Stimulated activated effector memory CD8-positive, alpha-beta T cell treated with anti-CD3 and anti-CD28 coated beads, Interleukin-12 subunit alpha, Interleukin-12 subunit beta, amount 100 ng/mL, for 72 hours (primary cell): ENCODE results near the gene TRMT2A.
A peak's percentile ranks its signal among the peaks of the same experiment; 100 is the strongest.
"Not testable (repeated sequence)": the region's sequence is repeated elsewhere in the genome, so short reads cannot be mapped to it uniquely, and the experiment has no call there.

Experiments used
- ATAC-seq: fragments of 150-1000 bp; cut with Tn5 transposase; 2 replicates; pipeline ENCODE4 v1.10.0; 2021
- DNase-seq, 2 donors: peaks; one replicate each; pipeline ENCODE4 v3.0.0; 2021 to 2022; ENCODE audit warnings: low spot score in 2 of 2
- H3K27ac Mint-ChIP-seq: one replicate; pipeline ENCODE4 v1.8.0; 2022; ENCODE audit warnings: mild to moderate bottlenecking, mixed read lengths
- H3K36me3 Mint-ChIP-seq: one replicate; pipeline ENCODE4 v1.8.0; 2022; ENCODE audit warnings: mild to moderate bottlenecking, mixed read lengths
- H3K4me1 Mint-ChIP-seq: one replicate; pipeline ENCODE4 v1.8.0; 2022; ENCODE audit warnings: mixed read lengths
- H3K4me3 Mint-ChIP-seq: one replicate; pipeline ENCODE4 v1.8.0; 2022; ENCODE audit warnings: mild to moderate bottlenecking, mixed read lengths
- H3K9me3 Mint-ChIP-seq: one replicate; pipeline ENCODE4 v1.8.0; 2022; ENCODE audit warnings: mixed read lengths

The TRMT2A gene

GRCh38 chr22:20116951-20117632 is at the start of gene TRMT2A:
TRMT2A (minus strand) TSS chr22:20117226; CDS start chr22:20116906, 320 bp downstream.
- DNase-seq (peak; percentile 95 to 98), ATAC-seq (peak; percentile 87)
- H3K27ac Mint-ChIP-seq = peak within 1 kb of the TSS; percentile 97
- peaks cover 100% of the 10 kb centered on the region for H3K36me3 Mint-ChIP-seq
- H3K4me1 Mint-ChIP-seq = peaks cover 62% of the 10 kb centered on the region
- no peaks in the 10 kb centered on the region for H3K9me3 Mint-ChIP-seq
- H3K4me3 Mint-ChIP-seq = peak within 1 kb of the TSS; percentile 87

- no peak overlapping the region for H3K4me3 Mint-ChIP-seq
- peaks cover 6% of the 10 kb centered on the region for H3K4me1 Mint-ChIP-seq
- H3K9me3 Mint-ChIP-seq = peaks cover 3% of the 10 kb centered on the region
- no peak for ATAC-seq
- H3K27ac Mint-ChIP-seq = no peak overlapping the region
- no peak for DNase-seq
- H3K36me3 Mint-ChIP-seq = peaks cover 12% of the 10 kb centered on the region
Observed at GRCh38 chr22:20166703-20167102, 49.7 kb upstream of the TRMT2A start.

- Mint-ChIP-seq H3K36me3 (peaks cover 13% of the 10 kb centered on the region), H3K9me3 (peaks cover 3% of the 10 kb centered on the region), H3K27ac (no peak overlapping the region), H3K4me1 (peaks cover 6% of the 10 kb centered on the region), H3K4me3 (no peak overlapping the region)
- DNase-seq (no peak), ATAC-seq (no peak)
Observed at GRCh38 chr22:20165913-20166312, 48.9 kb upstream of the TRMT2A start.

- DNase-seq = no peak
- Mint-ChIP-seq H3K4me3 (no peak overlapping the region), H3K4me1 (peaks cover 6% of the 10 kb centered on the region), H3K9me3 (peaks cover 3% of the 10 kb centered on the region), H3K36me3 (peaks cover 13% of the 10 kb centered on the region), H3K27ac (no peak overlapping the region)
- ATAC-seq = no peak
Observed at GRCh38 chr22:20165421-20165820, 48.4 kb upstream of the TRMT2A start.

- Mint-ChIP-seq H3K4me1 (peaks cover 6% of the 10 kb centered on the region), H3K36me3 (peaks cover 13% of the 10 kb centered on the region), H3K9me3 (peaks cover 3% of the 10 kb centered on the region), H3K4me3 (no peak overlapping the region), H3K27ac (no peak overlapping the region)
- ATAC-seq (peak; percentile 8), DNase-seq (no peak)
Observed at GRCh38 chr22:20164863-20165262, 47.8 kb upstream of the TRMT2A start.

GRCh38 chr22:20160041-20160440 is 43.0 kb upstream of the TRMT2A start:
- DNase-seq (no peak), ATAC-seq (no peak)
- H3K4me3 Mint-ChIP-seq = no peak overlapping the region
- H3K4me1 Mint-ChIP-seq = peaks cover 11% of the 10 kb centered on the region
- peaks cover 3% of the 10 kb centered on the region for H3K9me3 Mint-ChIP-seq
- no peak overlapping the region for H3K27ac Mint-ChIP-seq
- peaks cover 13% of the 10 kb centered on the region for H3K36me3 Mint-ChIP-seq

- Mint-ChIP-seq H3K4me1 (peaks cover 11% of the 10 kb centered on the region), H3K36me3 (peaks cover 12% of the 10 kb centered on the region)
- H3K9me3 Mint-ChIP-seq, H3K27ac Mint-ChIP-seq, H3K4me3 Mint-ChIP-seq, ATAC-seq, DNase-seq: not testable (repeated sequence)
Observed at GRCh38 chr22:20159531-20159930, 42.5 kb upstream of the TRMT2A start.

- H3K4me1 Mint-ChIP-seq = peaks cover 6% of the 10 kb centered on the region
- H3K36me3 Mint-ChIP-seq = peaks cover 8% of the 10 kb centered on the region
- DNase-seq (no peak), ATAC-seq (no peak)
- H3K27ac Mint-ChIP-seq = no peak overlapping the region
- H3K4me3 Mint-ChIP-seq = no peak overlapping the region
- H3K9me3 Mint-ChIP-seq = no peaks in the 10 kb centered on the region
Observed at GRCh38 chr22:20159076-20159475, 42.0 kb upstream of the TRMT2A start.

GRCh38 chr22:20158391-20159036 is 41.5 kb upstream of the TRMT2A start:
- ATAC-seq (no peak), DNase-seq (no peak)
- Mint-ChIP-seq H3K36me3 (peaks cover 6% of the 10 kb centered on the region), H3K27ac (no peak overlapping the region), H3K4me1 (peaks cover 5% of the 10 kb centered on the region), H3K9me3 (no peaks in the 10 kb centered on the region), H3K4me3 (no peak overlapping the region)

GRCh38 chr22:20157430-20158183 is 40.6 kb upstream of the TRMT2A start:
- no peak overlapping the region for H3K4me3 Mint-ChIP-seq
- no peaks in the 10 kb centered on the region for H3K9me3 Mint-ChIP-seq
- H3K27ac Mint-ChIP-seq = no peak overlapping the region
- ATAC-seq (no peak), DNase-seq (no peak)
- peaks cover 6% of the 10 kb centered on the region for H3K36me3 Mint-ChIP-seq
- H3K4me1 Mint-ChIP-seq = peaks cover 5% of the 10 kb centered on the region

- Mint-ChIP-seq H3K36me3 (peaks cover 3% of the 10 kb centered on the region), H3K27ac (no peak overlapping the region), H3K4me1 (peaks cover 5% of the 10 kb centered on the region), H3K4me3 (no peak overlapping the region), H3K9me3 (no peaks in the 10 kb centered on the region)
- DNase-seq (peak; percentile 92 to 96), ATAC-seq (peak; percentile 80)
Observed at GRCh38 chr22:20156611-20157429, 39.8 kb upstream of the TRMT2A start.

- H3K27ac Mint-ChIP-seq = no peak overlapping the region
- H3K36me3 Mint-ChIP-seq = no peaks in the 10 kb centered on the region
Observed at GRCh38 chr22:20156042-20156389, 39.0 kb upstream of the TRMT2A start.

GRCh38 chr22:20155330-20156041 is 38.5 kb upstream of the TRMT2A start:
- peaks cover 5% of the 10 kb centered on the region for H3K4me1 Mint-ChIP-seq
- H3K4me3 Mint-ChIP-seq = no peak overlapping the region
- DNase-seq = no peak
- no peak overlapping the region for H3K27ac Mint-ChIP-seq
- ATAC-seq = no peak
- H3K36me3 Mint-ChIP-seq = no peaks in the 10 kb centered on the region
- no peaks in the 10 kb centered on the region for H3K9me3 Mint-ChIP-seq

More at GRCh38 chr22:20156042-20156389, 39.0 kb upstream of the TRMT2A start:
- Mint-ChIP-seq H3K4me3 (no peak overlapping the region), H3K9me3 (no peaks in the 10 kb centered on the region), H3K4me1 (peaks cover 5% of the 10 kb centered on the region)
- ATAC-seq = no peak
- no peak for DNase-seq

- DNase-seq (no peak), ATAC-seq (no peak)
- H3K4me1 Mint-ChIP-seq = peaks cover 5% of the 10 kb centered on the region
- H3K9me3 Mint-ChIP-seq = no peaks in the 10 kb centered on the region
- H3K36me3 Mint-ChIP-seq = no peaks in the 10 kb centered on the region
- no peak overlapping the region for H3K4me3 Mint-ChIP-seq
- no peak overlapping the region for H3K27ac Mint-ChIP-seq
Observed at GRCh38 chr22:20154602-20155187, 37.7 kb upstream of the TRMT2A start.
